ENCODE results near the gene TBL2. TPM values are rescaled to one million over a fixed set of nuclear protein-coding genes. Genes with fewer than 3 reads are reported as not detected.

The TBL2 gene, protein sequence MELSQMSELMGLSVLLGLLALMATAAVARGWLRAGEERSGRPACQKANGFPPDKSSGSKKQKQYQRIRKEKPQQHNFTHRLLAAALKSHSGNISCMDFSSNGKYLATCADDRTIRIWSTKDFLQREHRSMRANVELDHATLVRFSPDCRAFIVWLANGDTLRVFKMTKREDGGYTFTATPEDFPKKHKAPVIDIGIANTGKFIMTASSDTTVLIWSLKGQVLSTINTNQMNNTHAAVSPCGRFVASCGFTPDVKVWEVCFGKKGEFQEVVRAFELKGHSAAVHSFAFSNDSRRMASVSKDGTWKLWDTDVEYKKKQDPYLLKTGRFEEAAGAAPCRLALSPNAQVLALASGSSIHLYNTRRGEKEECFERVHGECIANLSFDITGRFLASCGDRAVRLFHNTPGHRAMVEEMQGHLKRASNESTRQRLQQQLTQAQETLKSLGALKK
- total RNA-seq: 47.0 and 61.8 TPM in 2 replicates

DNA sequence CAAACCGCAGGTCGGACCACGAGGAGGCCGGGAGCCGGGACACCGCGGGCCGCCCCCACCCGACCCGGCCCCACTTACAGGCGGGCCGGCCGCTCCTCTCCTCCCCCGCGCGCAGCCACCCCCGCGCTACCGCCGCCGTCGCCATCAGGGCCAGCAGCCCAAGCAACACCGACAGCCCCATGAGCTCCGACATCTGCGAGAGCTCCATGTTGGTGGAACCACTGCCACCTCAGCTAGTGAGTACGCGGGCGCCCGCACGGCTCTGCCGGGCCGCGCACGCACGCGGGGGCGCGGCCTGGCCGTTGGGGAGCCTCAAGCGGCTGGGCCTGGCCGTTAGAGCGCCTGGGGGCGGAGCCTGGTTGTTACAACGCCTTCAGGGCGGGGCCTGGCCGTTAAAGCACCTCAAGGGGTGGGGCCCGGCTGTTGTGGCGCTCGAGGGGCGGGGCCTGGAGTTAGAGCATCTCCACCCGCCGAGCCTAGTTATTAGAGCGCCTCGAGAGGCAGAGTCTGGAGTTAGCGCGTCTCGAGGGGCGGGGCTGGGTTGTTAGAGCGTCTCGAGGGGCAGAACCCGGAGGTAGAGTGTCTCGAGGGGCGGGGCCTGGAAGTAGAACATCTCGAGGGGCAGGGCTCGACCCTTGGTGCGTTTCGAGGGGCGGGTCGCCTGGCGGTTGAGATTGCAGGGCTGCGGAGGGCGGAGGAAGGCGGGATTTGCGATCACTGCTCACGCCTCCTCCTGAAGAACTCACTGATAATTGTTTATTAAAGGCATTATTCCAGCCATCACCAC lies at the start of gene TBL2:
Gene TBL2 (minus strand): TSS at position 238 of the 787 bp plus-strand sequence. CDS start 30 bp downstream, at position 208.

DNA sequence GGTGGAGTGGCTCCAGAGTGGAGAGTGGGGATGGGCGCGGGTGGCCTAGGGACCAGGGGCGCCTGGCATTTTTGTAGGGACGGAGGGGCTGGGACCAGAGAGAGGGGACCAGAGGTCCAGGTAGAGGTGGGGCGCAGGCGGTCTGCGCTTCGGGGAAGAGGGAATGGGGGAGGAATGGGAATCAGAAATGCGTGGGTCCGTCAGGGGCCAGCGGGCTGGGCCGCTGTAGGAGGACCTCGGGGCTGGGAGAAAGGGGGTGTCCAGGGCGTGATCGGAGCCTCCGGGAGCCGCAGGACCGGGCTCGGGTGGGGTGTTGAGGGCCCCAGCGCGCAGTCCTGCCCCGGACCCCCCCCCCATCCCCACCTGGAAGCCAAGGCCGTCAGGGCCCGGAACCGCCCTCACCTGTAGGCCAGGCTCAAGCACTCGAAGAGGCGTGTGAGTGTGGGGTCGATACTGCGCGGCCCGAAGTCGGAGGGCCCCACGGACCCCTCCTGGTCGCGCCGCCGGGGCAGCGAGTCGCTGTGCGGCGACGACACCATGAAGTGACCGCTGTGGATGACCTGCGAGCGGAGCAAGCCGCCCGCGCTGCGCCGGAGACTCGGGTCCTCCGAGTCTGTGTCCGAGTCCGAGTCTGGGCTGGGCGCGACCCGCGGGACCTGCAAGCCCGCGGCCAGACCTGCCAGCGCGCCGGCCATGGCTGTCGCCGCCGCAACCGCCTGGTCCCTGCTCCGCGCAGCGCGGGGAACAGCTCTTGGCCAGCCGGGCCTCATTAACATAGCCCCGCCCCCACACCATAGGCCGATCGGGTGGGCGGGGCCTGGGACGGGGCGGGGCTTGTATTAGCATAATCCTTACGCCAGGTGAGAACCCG lies 45.7 kb upstream of the TBL2 start, which contains the start of gene MLXIPL:
Gene MLXIPL (minus strand): TSS at position 725 of the 871 bp plus-strand sequence. CDS start 30 bp downstream, at position 695.

DNA sequence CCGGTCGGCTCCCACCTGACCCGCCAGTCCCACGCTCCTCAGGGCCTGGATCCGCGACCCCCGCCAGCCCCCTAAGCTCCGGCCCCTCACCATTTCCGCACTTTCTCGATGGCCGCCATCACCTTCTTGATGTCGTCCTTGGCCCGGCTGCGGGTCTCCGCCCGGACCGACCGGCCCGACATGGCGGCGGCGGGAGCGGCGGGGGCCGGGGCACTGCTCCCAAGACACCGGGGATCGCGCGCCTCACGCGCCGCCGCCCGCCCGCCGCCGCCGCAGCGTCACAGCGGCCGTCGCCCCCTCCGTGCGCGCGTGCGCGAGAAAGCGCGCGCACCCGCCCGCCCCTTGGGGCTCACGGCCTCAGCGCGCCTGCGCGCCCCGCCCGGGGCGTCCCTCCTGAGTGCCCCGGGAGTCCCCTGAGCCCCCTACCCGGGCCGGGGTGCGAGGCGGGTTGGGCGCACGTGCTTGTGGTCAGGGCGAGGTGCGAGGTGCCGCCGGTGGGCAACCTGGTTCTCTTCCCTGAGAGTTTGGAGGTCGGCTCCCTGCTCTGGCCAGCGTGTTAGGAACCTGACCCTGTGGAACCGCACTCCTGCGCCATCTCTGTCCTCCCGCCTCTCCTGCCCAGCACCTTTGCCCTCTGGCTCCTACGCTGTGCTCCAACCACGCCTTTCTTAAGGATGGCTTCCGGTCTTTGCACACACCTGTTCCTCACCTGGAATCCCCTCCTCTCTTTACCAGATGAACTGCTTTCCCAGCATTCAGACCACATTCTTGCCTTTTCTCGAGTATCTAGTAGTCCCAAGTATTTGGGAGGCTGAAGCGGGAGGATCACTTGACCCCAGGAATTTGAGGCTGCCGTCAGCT lies 20.8 kb downstream of the TBL2 start, which contains the start of gene BCL7B:
Gene BCL7B (minus strand): TSS at position 294 of the 861 bp plus-strand sequence. CDS start 112 bp downstream, at position 182.

DNA sequence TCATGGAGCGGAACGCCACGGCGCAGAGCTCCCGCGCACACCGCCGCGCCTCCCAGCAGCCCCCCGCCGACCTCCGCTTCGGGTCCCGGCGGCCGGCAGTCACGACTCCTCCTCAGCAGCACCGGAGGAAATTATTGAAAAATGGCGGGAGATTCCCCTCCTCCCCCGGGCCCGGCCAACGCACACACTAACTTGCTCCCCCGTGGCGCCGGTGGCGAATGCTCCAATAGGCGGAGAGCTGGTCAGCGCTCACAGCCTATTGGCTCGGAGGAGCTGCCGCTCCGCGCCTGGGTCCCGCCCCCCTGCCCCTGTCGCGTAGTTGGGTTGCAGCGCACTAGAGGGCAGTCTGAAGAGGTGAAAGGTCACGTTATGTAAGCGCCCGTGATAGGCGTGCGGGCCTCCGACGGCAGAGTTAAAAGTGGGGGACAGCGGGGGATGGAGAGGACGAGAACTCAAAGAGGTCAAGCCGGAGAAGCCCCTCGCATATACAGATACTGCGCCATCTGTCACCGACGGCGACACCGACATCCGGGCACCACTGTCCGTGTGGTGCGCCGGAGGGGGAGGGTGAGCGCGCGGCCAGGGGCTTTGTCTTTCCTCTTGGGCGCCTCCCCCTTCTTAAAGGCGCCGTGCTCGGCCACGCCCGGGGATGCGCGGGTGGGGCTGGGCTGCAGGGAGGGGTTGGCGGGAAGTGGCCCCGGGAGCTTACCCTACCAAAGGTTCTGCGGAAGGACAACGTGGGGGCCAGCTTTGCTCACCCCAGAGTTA lies 56.1 kb downstream of the TBL2 start, which contains the start of gene BAZ1B:
Gene BAZ1B (minus strand): TSS at position 189 of the 768 bp plus-strand sequence. CDS start 360 bp downstream, outside the sequence.

Other genes with a start within 250 kb of the TBL2 start
- gene FZD9, start 144.8 kb downstream of the TBL2 start, total RNA-seq: 0.27 and 0.94 TPM in 2 replicates
- gene BAZ1B, start 56.3 kb downstream of the TBL2 start, total RNA-seq: 47.0 and 51.6 TPM in 2 replicates
- gene BCL7B, start 20.9 kb downstream of the TBL2 start, total RNA-seq: 18.8 and 19.2 TPM in 2 replicates
- not detected in 2 replicates for gene MLXIPL, start 45.9 kb upstream of the TBL2 start, total RNA-seq
- gene VPS37D, start 89.3 kb upstream of the TBL2 start, total RNA-seq: 2.4 and 4.0 TPM in 2 replicates
- 1.9 and 2.0 TPM in 2 replicates for gene DNAJC30, start 104.9 kb upstream of the TBL2 start, total RNA-seq
- gene BUD23, start 105.0 kb upstream of the TBL2 start, total RNA-seq: 42.9 and 60.3 TPM in 2 replicates
- 18.9 and 21.2 TPM in 2 replicates for gene STX1A, start 141.1 kb upstream of the TBL2 start, total RNA-seq
- 7.7 and 9.4 TPM in 2 replicates for gene ABHD11, start 160.2 kb upstream of the TBL2 start, total RNA-seq
- 0.09 TPM in 2 replicates for gene CLDN3, start 191.7 kb upstream of the TBL2 start, total RNA-seq

Measured in endothelial cell of coronary artery (primary cell).